GM18873 (cell line): ENCODE results near the gene TADA1.

Experiments used
- ATAC-seq: cut with Tn5 transposase; IDR thresholded peaks from one replicate; pipeline ENCODE4 v1.9.1; 2021; ENCODE audit warnings: mild to moderate bottlenecking, moderate library complexity, moderate number of reproducible peaks; ENCODE audit not compliant: unreplicated experiment, low FRiP score

TADA1 gene

DNA sequence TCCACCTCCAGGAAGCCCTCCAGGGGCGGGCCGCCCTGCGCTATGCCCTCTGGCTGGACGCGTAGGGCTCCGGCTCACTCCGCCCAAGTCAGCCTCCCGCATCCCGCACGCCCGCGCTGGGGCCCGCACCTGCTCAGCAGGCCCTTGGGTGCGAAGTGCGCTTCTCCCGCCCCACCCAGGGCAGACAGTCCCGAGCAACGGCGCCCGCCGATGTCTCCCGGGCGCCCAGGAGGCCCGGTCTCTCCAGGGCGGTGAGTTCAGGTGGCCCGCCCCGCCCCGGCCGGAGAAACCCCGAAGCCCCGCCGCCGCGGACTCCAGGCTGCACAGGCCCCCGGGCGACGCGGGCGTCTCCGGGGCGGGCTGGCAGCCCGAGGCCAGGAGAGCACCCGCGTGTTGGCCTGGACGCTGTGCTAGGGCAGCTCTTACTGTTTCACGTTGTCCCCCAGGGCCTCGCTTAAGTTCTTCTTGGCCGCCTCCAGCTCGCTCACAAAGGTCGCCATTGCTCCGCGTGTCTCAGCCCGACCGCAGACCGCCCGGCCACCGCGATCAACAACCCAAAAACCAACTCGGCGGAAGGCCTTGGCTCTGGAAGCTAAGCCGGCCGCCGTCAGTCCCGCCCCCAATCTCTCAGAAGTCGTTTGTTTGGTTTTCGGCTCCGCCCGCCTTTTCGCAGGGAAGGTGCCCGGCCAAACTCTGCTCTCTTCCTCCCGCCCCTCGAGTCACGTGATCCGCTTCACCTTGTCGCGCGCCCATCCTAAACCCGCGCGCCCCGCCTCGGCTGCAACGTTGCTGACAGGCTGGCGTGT, at the start of gene TADA1:
TSS of gene TADA1 (minus strand) at position 531 of the 806 bp plus-strand sequence. CDS start at position 500, 31 bp downstream.
- ATAC-seq: peak; percentile 88

- peak; percentile 69 for ATAC-seq
These were observed 48.9 kb upstream of the TADA1 start for GRCh38 chr1:166924823-166925541.

DNA sequence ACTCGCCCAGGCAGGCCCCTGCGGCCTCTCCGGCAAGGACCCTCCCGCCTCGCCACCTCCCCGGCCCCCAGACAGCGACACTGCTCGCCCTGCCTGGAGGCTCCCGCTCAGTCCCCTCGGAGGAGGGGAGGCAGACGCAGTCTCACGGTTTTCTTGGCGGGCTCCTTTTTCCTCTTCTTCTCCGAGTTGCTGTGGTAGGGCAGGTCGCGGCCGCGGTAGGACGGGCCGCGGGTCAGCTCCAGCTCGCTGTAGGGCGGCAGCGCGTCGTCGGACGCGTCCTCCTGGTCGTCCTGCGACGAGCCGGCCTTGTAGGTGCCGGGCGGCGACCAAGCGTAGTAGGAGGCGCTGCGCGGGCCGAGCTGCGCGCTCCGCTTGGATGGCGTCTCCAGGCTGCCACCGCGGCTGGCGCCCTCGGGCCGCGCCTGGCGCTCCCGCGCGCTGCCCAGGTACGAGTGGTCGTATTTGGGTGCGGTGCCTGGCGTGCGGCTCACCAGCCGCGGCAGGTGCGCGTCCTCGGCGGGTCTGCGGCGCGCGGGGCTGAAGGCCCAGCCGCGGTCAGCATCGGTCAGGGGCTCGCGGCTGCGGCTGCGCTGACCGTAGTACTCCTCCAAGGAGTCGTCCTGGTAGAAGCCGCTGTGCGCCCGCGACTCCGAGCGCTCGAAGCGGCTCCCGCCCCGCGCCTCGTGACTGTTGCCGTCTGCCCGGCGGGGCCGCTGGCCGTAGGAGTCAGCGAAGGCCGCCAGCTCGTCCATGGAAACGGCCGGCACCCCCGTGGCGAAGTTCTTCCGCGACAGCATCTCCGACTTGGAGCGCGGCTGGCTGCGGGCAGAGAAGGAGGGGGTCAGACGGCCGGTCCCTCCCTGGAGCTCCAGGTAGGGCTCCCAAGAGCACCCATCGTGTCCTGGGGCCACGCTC, 44.8 kb upstream of the TADA1 start:
- ATAC-seq: no peak

DNA sequence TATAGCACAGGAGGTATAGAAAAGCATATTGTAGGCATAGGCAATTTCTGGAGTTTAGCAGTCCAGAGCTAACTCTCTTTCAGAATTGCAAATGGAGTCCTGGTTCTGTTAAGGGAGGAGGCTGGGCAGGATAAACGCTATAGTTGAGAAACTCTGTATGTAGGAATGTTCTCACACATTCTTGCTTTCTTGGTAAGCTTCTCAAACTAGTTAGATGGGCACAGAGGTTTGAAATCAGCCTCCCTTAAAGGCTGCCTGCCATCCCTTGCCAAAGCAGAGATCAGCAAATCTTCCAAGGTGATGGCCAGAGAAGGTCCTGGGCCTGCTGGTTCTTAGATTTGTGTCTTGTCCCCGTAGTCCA, 42.9 kb upstream of the TADA1 start:
- ATAC-seq: no peak

DNA sequence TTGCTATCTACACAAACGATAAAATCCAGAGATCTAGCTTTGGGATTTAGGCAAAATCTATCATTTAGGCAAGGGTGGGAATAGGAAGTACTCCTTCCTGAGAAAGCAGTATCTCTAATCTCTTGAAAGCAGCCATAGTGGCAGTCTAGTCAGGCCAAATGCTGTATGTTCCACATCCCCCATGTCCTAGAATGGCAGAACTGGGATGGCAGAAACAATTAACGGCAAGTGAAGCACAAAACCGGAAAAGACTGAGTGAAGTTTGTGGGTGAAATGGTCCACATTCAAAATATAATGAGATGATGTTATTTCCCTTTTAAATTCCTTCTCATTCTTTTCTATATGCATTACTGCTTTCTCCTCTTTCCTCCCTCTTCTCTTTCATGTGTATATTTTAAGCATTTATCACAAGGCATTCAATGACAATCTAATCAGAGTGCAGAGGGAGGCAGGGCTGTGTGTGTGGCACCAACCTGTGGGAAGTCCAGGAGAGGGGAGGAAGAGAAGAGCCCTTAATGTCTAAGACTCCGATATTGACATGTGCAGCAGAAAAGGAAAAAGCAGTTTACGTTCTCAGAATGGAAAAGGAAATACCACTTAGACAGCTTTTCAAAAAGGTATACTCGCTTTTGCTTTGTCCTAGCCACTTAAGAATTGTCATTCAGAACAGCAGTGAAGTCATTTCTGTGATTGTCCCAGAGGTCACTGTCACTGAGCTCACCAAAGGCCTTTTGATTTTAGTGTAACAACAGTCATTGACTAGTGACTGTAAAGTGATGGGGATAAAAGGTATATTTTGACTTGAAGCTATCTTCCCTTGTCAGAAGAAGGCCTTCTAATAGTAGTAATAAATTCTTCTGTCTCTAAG, 42.3 kb upstream of the TADA1 start:
- ATAC-seq: no peak

GRCh38 chr1:166915941-166916340, 39.9 kb upstream of the TADA1 start:
- no peak for ATAC-seq

GRCh38 chr1:166915042-166915441, 39.0 kb upstream of the TADA1 start:
- ATAC-seq: no peak

GRCh38 chr1:166914111-166914510, 38.0 kb upstream of the TADA1 start:
- ATAC-seq: no peak

GRCh38 chr1:166911624-166912023, 35.6 kb upstream of the TADA1 start:
- no peak for ATAC-seq

- ATAC-seq: peak; percentile 87
These were observed 34.4 kb upstream of the TADA1 start for GRCh38 chr1:166910396-166910994.

DNA sequence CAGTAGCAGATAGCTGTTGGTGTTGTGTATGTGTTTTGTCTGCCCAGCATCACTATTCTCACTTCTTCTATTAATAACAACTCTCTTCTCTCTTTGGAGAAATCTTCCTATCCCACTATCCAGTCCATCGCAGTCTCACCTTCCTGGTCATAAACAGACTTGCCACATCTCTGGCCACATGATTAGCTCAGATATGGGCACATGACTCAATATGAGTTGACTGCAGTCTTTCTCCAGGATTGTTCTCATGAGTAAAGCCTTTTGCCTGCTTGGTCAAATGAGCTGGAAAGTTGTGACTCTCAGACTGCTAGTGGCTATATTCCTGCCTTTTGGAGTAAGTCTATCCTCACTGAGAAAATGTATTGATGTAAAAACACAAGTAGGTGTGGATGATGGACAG, 32.9 kb upstream of the TADA1 start:
- no peak for ATAC-seq

- ATAC-seq: no peak
These were observed 31.7 kb upstream of the TADA1 start for GRCh38 chr1:166907763-166908162.

GRCh38 chr1:166907051-166907450, 31.0 kb upstream of the TADA1 start:
- ATAC-seq: no peak

DNA sequence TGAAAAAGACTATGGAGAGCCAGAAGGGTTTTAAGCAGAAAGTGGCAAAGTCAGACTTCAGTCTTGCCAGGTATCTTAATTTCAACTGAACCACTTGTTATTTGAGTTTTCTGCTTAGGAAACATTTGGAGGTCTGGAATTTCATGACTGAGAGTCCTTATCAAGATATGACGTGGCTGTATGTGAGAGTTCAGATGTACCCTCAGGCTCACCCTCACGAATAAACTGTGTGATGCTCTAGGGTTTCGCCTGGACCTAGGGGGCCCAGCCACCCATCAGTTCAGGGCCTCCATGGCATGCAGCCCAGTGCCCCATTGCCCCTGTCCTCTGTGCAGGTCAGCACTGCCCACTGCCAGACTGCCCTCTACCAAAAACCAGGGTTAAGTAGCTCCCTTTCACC, 30.6 kb upstream of the TADA1 start:
- no peak for ATAC-seq

DNA sequence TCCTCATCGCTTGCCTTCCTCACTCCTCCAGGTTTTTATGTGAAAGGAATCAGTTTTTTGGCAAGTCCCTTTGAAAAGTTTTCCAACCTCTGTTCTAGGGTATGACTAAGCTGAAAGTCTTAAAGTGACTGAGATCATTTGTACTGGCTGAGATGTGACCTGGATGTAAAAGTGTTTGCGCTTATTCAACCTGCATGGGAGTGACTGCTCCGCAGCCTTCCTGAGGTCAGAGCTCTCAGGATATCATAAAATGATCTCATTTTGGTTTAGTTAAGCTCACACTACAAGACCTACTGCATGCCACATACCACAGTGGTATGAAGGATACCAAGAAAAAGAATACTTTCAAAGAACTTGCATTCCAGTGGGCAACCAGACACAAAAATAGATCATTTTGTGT, 29.8 kb upstream of the TADA1 start:
- no peak for ATAC-seq

DNA sequence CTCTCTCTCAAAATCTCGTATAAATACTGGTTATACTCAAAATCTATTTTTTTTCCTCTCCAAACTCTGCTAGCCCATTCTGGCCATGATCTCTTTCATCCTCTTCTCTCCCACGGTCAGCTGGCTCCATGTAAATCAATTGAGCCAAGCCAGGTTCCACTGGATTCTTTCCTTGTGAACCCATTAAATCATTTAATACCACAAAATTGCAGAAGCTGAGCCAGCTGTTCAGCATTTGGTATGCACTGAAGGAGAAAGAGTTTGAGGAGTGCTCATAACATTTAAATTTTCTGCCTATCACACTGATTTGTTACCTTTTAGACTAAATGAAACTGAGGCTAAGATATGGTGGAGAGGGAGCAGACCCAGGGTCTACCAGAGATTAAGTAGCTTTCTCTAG, 29.1 kb upstream of the TADA1 start:
- no peak for ATAC-seq

DNA sequence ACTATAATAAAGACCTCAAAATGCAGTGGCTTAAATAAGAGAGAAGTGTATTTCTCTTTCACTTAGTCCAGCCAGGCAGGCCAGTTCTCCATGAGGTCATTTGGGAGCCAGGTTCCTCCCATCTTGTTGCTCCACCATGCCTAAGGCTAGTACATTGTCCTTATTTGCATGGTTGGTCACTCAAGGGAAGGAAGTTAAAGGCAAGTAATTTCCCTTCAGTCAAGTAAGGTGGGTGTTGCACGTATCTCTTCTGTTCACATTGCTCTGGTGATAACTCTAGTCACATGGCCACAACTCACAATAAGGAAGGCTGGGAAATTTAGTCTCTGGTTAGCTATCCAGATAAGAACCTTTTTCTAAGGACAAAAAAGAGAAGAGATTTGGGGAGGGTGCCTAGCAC, 27.2 kb upstream of the TADA1 start:
- ATAC-seq: no peak

DNA sequence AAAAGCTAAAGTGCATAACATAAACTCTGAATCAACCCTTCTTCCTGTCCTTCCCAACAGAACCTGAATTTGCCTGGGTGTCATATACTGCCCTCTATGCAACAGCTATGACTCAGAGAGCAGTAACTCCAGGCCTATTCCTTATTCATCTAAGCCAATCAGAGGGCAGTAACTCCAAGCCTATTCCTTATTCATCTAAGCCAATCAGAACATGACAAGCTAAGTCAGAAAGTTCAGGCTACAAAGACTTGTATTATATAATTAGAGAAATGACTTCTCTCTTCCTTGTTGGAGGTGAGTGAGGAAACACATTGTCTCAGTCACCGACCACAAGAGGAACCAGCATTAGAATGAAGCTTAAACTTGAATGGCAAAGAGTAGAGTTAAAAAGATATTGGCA, 26.2 kb upstream of the TADA1 start:
- no peak for ATAC-seq

DNA sequence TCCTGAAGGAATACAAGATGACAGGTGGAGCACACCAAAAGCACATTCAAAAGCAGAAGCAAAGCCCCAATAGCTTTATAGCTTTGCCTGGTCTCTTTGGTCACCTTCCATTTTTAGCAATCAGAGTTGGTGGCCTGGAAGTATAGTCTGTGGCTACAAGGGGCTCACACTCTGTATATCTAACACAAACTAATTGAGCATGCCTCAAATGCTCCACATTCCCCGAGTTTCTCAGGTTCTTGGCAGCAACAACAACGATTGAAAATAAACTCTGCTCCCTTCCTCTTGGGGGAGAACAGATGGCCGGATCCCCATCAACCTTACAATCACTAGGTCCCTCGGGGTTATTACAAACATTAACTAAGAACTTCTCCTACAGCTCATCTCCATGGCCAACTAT, 24.9 kb upstream of the TADA1 start:
- ATAC-seq: no peak

DNA sequence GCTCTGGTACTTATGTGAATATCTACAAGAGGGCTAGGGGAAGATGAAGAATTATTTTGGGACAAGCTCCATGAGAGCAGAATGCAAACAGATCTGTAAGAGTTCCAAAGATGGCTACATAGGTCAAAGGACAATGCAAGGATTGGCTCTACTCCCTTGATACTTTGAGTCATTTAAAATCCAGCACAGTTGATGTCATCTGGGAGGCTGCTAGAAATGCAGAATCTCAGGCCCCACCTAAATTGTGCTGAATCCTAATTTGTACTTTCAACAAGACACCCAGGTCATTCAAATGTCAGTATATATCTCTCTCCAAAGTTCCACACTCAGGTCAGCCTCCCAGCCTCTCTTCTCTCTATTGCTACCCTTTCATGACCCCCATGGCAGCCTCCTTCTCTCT, 23.7 kb upstream of the TADA1 start:
- ATAC-seq: no peak
